ENCODE results near the gene PHC2. TPM values are rescaled to one million over a fixed set of nuclear protein-coding genes. Genes with fewer than 3 reads are reported as not detected.

The PHC2 gene
- total and polyA plus RNA-seq, 2 of the 13 experiments (the other 11 are each of a cell fraction or from before 2014, with no cell fraction given) = 52.5 to 84.9 TPM

- ChIA-PET POLR2A (no interaction called here), CTCF (ENCODE audit: low intra/inter-chr PET ratio, low total read pairs) (no interaction called here)
- WGBS (ENCODE audit: low lambda C conversion rate) = 88% methylated on average over 3 of the region's 3 CpGs
- FAIRE-seq (no peak), DNase-seq (ENCODE audit: low spot score) (no peak), ATAC-seq (no peak)
- Histone ChIP-seq H3K79me2 (ENCODE audit: insufficient read depth, low read length) (no peaks in the 10 kb centered on the region), H3K4me2 (ENCODE audit: low read depth, low read length) (no peak overlapping the region), H3K9ac (ENCODE audit: insufficient read depth, low read depth, low read length) (no peak overlapping the region), H3K9me3 (ENCODE audit: low read length) (no peaks in the 10 kb centered on the region), H3K27me3 (ENCODE audit: control insufficient read depth in 1 of 2, insufficient read depth in 2 of 2, low read length in 2 of 2) (no peaks in the 10 kb centered on the region), H4K20me1 (ENCODE audit: insufficient read depth, low read length) (no peaks in the 10 kb centered on the region), H3K4me1 (ENCODE audit: insufficient read depth, low read length) (no peaks in the 10 kb centered on the region; the same call in 1 of the 2 replicates), H3K4me3 (replicated peaks in 1 of 3; ENCODE audit: insufficient read depth in 1 of 3, low read depth in 2 of 3, low read length in 3 of 3) (no peak overlapping the region), H3K36me3 (replicated peaks in 1 of 2; ENCODE audit: control insufficient read depth in 1 of 2, insufficient read depth in 2 of 2, low read length in 2 of 2) (peaks cover 10 to 43% of the 10 kb centered on the region in 2 experiments; a peak in 4 of 5 replicates), H2AFZ (ENCODE audit: low read length) (no peak overlapping the region), H3K27ac (ENCODE audit: extremely low read length, insufficient read depth, low read length) (no peak overlapping the region)
- in situ Hi-C loops (cut with HindIII; ENCODE audit: extremely low pct_ligation_motif_present, low pct_unique_long_range_greater_than_20kb) (no loop called here), intact Hi-C loops (cut with micrococcal nuclease; ENCODE audit: unreplicated experiment) (no loop called here)
- no TSS peak for BruUV-seq (replicated peaks)
- TF ChIP-seq ZNF207 (IDR thresholded peaks at IDR 0.05; ENCODE audit: borderline replicate concordance) = no peak
These were observed 148.1 kb downstream of the PHC2 start for GRCh38 chr1:33282791-33283190.

GRCh38 chr1:33281554-33282303 lies 149.2 kb downstream of the PHC2 start:
- no peaks in the 10 kb centered on the region for H3K79me2 ChIP-seq (ENCODE audit: insufficient read depth, low read length)
- TF ChIP-seq KLF16 (CRISPR knock-in tag; IDR thresholded peaks at IDR 0.05) = no peak
- TF ChIP-seq ZFP36 (IDR thresholded peaks at IDR 0.05; ENCODE audit: borderline replicate concordance, low read depth, low read length, partially characterized antibody) = peak; percentile 36
- TF ChIP-seq ZNF691 (CRISPR knock-in tag; IDR thresholded peaks at IDR 0.05; ENCODE audit: borderline replicate concordance, low read depth) = no peak
- peak; percentile 47 for TF ChIP-seq AGO2 (optimal IDR thresholded peaks at IDR 0.05; ENCODE audit: low read depth, low read length)

More at GRCh38 chr1:33281554-33282303, 149.2 kb downstream of the PHC2 start:
- ATAC-seq = no peak; the same call in 2 of the 3 replicates
- Histone ChIP-seq H3K27ac (ENCODE audit: extremely low read length, insufficient read depth, low read length) (no peak overlapping the region), H3K9me3 (ENCODE audit: low read length) (no peaks in the 10 kb centered on the region), H3K4me3 (replicated peaks in 1 of 3; ENCODE audit: insufficient read depth in 1 of 3, low read depth in 2 of 3, low read length in 3 of 3) (no peak overlapping the region), H3K9ac (ENCODE audit: insufficient read depth, low read depth, low read length) (no peak overlapping the region), H3K27me3 (ENCODE audit: control insufficient read depth in 1 of 2, insufficient read depth in 2 of 2, low read length in 2 of 2) (no peaks in the 10 kb centered on the region), H3K4me2 (ENCODE audit: low read depth, low read length) (no peak overlapping the region), H4K20me1 (ENCODE audit: insufficient read depth, low read length) (no peaks in the 10 kb centered on the region), H3K36me3 (replicated peaks in 1 of 2; ENCODE audit: control insufficient read depth in 1 of 2, insufficient read depth in 2 of 2, low read length in 2 of 2) (peaks cover 8 to 44% of the 10 kb centered on the region in 2 experiments; a peak in 4 of 5 replicates), H3K4me1 (ENCODE audit: insufficient read depth, low read length) (no peaks in the 10 kb centered on the region), H2AFZ (ENCODE audit: low read length) (no peak overlapping the region)
- POLR2A ChIA-PET = no interaction called here
- BruUV-seq (replicated peaks) = no TSS peak
- in situ Hi-C loops (cut with HindIII; ENCODE audit: extremely low pct_ligation_motif_present, low pct_unique_long_range_greater_than_20kb) (no loop called here), intact Hi-C loops (cut with micrococcal nuclease; ENCODE audit: unreplicated experiment) (no loop called here)
- 95% methylated on average over 14 of the region's 17 CpGs for WGBS (ENCODE audit: low lambda C conversion rate)
- CTCF ChIA-PET (ENCODE audit: low intra/inter-chr PET ratio, low total read pairs) = no interaction called here
- FAIRE-seq = no peak
- DNase-seq (ENCODE audit: low spot score) = no peak

Data from HepG2 (cell line).